PFSK-1 (cell line): Measurements from ENCODE around the gene MARCHF2.

ENCODE experiments used
- FOXP2 ChIP-seq: optimal IDR thresholded peaks from 2 replicates; pipeline ENCODE3; 2011; ENCODE audit warnings: borderline replicate concordance, control low read depth, inconsistent platforms; ENCODE audit not compliant: insufficient read depth; ENCODE audit errors: extremely low read length, extremely low read depth
- POLR2AphosphoS5 ChIP-seq: IDR thresholded peaks from 2 replicates; pipeline ENCODE4 v1.6.1; 2012; ENCODE audit warnings: low read depth, mild to moderate bottlenecking, control low read depth, low read length, moderate library complexity
- SIN3A ChIP-seq: IDR thresholded peaks from 2 replicates; pipeline ENCODE4 v1.6.1; 2012; ENCODE audit warnings: mild to moderate bottlenecking, low read length, moderate library complexity, borderline replicate concordance; ENCODE audit not compliant: insufficient read depth
- TAF1 ChIP-seq: IDR thresholded peaks from 2 replicates; pipeline ENCODE4 v1.6.1; 2012; ENCODE audit warnings: low read length, control low read depth, borderline replicate concordance; ENCODE audit not compliant: insufficient read depth
- TF ChIP-seq, protein P1 (sequence below), 2 experiments: IDR thresholded peaks; 2 replicates each; pipeline versions ENCODE4 v1.6.1 to v1.8.0; 2011 to 2012; ENCODE audit warnings: low read depth in 2 of 2, low read length in 2 of 2, control low read depth in 1 of 2, inconsistent platforms in 1 of 2, mild to moderate bottlenecking in 1 of 2, moderate library complexity in 1 of 2; ENCODE audit not compliant: insufficient read depth in 1 of 2

The MARCHF2 gene

GRCh38 chr19:8370176-8371010 is 42.7 kb upstream of the MARCHF2 start:
- no peak for TF ChIP-seq SIN3A
- no peak for TF ChIP-seq TAF1
- TF ChIP-seq, protein P1, sequence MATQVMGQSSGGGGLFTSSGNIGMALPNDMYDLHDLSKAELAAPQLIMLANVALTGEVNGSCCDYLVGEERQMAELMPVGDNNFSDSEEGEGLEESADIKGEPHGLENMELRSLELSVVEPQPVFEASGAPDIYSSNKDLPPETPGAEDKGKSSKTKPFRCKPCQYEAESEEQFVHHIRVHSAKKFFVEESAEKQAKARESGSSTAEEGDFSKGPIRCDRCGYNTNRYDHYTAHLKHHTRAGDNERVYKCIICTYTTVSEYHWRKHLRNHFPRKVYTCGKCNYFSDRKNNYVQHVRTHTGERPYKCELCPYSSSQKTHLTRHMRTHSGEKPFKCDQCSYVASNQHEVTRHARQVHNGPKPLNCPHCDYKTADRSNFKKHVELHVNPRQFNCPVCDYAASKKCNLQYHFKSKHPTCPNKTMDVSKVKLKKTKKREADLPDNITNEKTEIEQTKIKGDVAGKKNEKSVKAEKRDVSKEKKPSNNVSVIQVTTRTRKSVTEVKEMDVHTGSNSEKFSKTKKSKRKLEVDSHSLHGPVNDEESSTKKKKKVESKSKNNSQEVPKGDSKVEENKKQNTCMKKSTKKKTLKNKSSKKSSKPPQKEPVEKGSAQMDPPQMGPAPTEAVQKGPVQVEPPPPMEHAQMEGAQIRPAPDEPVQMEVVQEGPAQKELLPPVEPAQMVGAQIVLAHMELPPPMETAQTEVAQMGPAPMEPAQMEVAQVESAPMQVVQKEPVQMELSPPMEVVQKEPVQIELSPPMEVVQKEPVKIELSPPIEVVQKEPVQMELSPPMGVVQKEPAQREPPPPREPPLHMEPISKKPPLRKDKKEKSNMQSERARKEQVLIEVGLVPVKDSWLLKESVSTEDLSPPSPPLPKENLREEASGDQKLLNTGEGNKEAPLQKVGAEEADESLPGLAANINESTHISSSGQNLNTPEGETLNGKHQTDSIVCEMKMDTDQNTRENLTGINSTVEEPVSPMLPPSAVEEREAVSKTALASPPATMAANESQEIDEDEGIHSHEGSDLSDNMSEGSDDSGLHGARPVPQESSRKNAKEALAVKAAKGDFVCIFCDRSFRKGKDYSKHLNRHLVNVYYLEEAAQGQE (IDR thresholded peaks at IDR 0.05; ENCODE audit: insufficient read depth in 1 of 2, low read depth in 2 of 2, low read length in 2 of 2), result no peak
- no peak for TF ChIP-seq POLR2AphosphoS5
- no peak for TF ChIP-seq FOXP2

GRCh38 chr19:8371011-8371804 is 41.9 kb upstream of the MARCHF2 start:
- TF ChIP-seq FOXP2, result no peak
- no peak for TF ChIP-seq TAF1
- no peak for TF ChIP-seq POLR2AphosphoS5
- TF ChIP-seq SIN3A, result no peak
- TF ChIP-seq, protein P1 (IDR thresholded peaks at IDR 0.05; ENCODE audit: insufficient read depth in 1 of 2, low read depth in 2 of 2, low read length in 2 of 2), result no peak

GRCh38 chr19:8373867-8374813 is 39.0 kb upstream of the MARCHF2 start:
- TF ChIP-seq SIN3A, result no peak
- no peak for TF ChIP-seq TAF1
- TF ChIP-seq FOXP2, result no peak
- no peak for TF ChIP-seq POLR2AphosphoS5

DNA sequence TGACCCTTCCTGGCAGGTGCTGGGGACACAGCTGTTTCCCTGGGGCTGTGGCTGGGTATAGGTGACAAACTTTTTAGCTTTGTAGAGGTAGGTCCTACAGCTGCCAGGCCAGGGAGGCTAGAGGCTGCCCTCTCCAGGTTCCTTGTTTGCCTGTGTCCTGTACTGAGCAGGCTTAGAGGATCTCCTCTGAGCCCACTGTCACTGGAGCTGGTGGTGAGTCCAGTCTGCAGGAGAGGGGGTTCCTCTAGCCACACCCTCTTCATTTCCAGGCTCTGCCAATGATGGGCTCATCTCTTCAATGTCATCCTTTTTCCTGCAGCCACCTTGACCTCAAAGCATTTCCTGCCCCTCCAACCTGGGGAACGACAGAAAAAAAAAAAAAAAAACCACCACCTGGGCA is 35.5 kb upstream of the MARCHF2 start:
- TF ChIP-seq FOXP2, result no peak
- TF ChIP-seq SIN3A, result no peak
- TF ChIP-seq TAF1, result no peak
- TF ChIP-seq POLR2AphosphoS5, result no peak
- TF ChIP-seq, protein P1 (IDR thresholded peaks at IDR 0.05; ENCODE audit: insufficient read depth in 1 of 2, low read depth in 2 of 2, low read length in 2 of 2), result no peak
